Type B pancreatic cell (in vitro differentiated cells): ENCODE measurements around the gene P2RX1. TPM values are rescaled to one million over a fixed set of nuclear protein-coding genes. Genes with fewer than 3 reads are reported as not detected.

Experiments used
- DNase-seq: peaks from one replicate; pipeline ENCODE4 v3.0.0; 2021; ENCODE audit warnings: mixed read lengths; ENCODE audit not compliant: unreplicated experiment; ENCODE audit errors: extremely low spot score
- H3K27ac Mint-ChIP-seq: 2 replicates; pipeline ENCODE4 v1.8.0; 2021; ENCODE audit warnings: mild to moderate bottlenecking, mixed read lengths
- H3K27me3 Mint-ChIP-seq: 2 replicates; pipeline ENCODE4 v1.8.0; 2021; ENCODE audit warnings: mixed read lengths
- H3K36me3 Mint-ChIP-seq: 2 replicates; pipeline ENCODE4 v1.8.0; 2021; ENCODE audit warnings: mixed read lengths
- H3K4me1 Mint-ChIP-seq: one replicate; pipeline ENCODE4 v1.8.0; 2021; ENCODE audit warnings: mixed read lengths; ENCODE audit not compliant: unreplicated experiment
- H3K4me3 Mint-ChIP-seq: 2 replicates; pipeline ENCODE4 v1.8.0; 2021; ENCODE audit warnings: mild to moderate bottlenecking, mixed read lengths
- H3K9me3 Mint-ChIP-seq: 2 replicates; pipeline ENCODE4 v1.8.0; 2021; ENCODE audit warnings: mixed read lengths
- CTCF ChIP-seq: fragments of 200-600 bp; sonication (generic); conservative IDR thresholded peaks from 2 replicates; pipeline ENCODE4 v1.5.0; 2021; ENCODE audit warnings: antibody characterized with exemption, mild to moderate bottlenecking
- total RNA-seq: library from RNA; stranded (reverse); gene quantifications from 2 replicates; pipeline ENCODE4 v1.2.1, GENCODE V29; 2021; ENCODE audit warnings: low replicate concordance

The P2RX1 gene
- total RNA-seq, 1 donor from 2014 or later = not detected

- Mint-ChIP-seq H3K9me3 (no peaks in the 10 kb centered on the region), H3K4me3 (no peak overlapping the region), H3K27me3 (peaks cover 7% of the 10 kb centered on the region), H3K27ac (no peak overlapping the region), H3K36me3 (no peaks in the 10 kb centered on the region), H3K4me1 (peaks cover 19% of the 10 kb centered on the region)
- DNase-seq = no peak
- TF ChIP-seq CTCF = no peak
These were observed 30.3 kb downstream of the P2RX1 start for GRCh38 chr17:3885970-3886369.

DNA sequence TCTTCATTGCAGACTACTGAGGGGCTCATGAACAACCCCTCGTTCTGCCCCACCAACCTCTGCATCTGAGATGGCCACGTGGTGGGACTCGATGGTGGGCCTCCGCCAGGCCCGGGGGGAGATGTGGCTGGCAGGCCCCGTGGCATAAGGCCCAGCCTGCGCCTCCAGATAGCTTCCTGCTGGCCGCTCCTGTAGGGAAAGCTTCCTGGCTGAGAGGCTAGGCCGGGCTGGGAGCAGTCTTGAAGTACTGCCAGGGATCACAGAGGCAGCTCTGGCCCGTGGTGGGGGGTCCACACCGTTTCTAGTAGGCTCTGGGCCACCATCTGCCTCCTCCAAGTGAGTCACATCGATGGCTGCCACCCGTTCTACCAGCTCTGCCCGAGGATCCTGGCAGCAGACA is 31.0 kb downstream of the P2RX1 start:
- Mint-ChIP-seq H3K4me3 (no peak overlapping the region), H3K36me3 (no peaks in the 10 kb centered on the region), H3K4me1 (peaks cover 14% of the 10 kb centered on the region), H3K9me3 (no peaks in the 10 kb centered on the region), H3K27ac (no peak overlapping the region), H3K27me3 (peaks cover 1% of the 10 kb centered on the region)
- DNase-seq = no peak
- no peak for TF ChIP-seq CTCF

DNA sequence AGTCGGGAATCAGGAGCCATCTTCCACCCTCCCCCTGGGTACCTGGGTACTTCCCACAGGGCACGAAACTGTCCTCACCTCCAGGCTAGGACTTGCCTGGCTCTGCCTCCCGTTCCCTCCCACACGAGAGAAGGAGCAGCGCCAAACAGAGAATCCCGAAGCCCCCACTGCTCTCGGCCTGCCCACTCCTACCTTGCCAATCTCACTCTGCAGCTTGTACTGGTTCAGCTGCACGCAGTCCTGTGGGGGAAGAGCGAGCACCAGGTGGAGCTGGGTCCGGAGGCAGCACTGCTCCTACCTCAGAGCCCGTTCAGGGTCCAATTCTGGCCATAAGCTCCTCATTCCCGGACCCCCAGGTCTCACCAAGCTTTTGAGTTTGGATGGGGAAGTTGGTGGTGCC is 32.1 kb downstream of the P2RX1 start:
- no peak for DNase-seq
- Mint-ChIP-seq H3K27me3 (no peaks in the 10 kb centered on the region), H3K4me3 (no peak overlapping the region), H3K36me3 (no peaks in the 10 kb centered on the region), H3K27ac (no peak overlapping the region), H3K9me3 (no peaks in the 10 kb centered on the region), H3K4me1 (peaks cover 20% of the 10 kb centered on the region)
- TF ChIP-seq CTCF = no peak

- Mint-ChIP-seq H3K4me1 (peaks cover 18% of the 10 kb centered on the region), H3K27me3 (no peaks in the 10 kb centered on the region), H3K9me3 (no peaks in the 10 kb centered on the region), H3K36me3 (no peaks in the 10 kb centered on the region), H3K4me3 (no peak overlapping the region), H3K27ac (no peak overlapping the region)
- no peak for TF ChIP-seq CTCF
- no peak for DNase-seq
These were observed 34.0 kb downstream of the P2RX1 start for GRCh38 chr17:3882276-3882675.

- H3K9me3 Mint-ChIP-seq = no peaks in the 10 kb centered on the region
- TF ChIP-seq CTCF = no peak
- H3K27me3 Mint-ChIP-seq = no peaks in the 10 kb centered on the region
- peaks cover 11% of the 10 kb centered on the region for H3K4me1 Mint-ChIP-seq
- H3K4me3 Mint-ChIP-seq = no peak overlapping the region
- H3K27ac Mint-ChIP-seq = no peak overlapping the region
- no peak for DNase-seq
- H3K36me3 Mint-ChIP-seq = no peaks in the 10 kb centered on the region
These were observed 35.3 kb downstream of the P2RX1 start for GRCh38 chr17:3880983-3881382.
